ENCODE measurements around the gene EYS.

Gene EYS

GRCh38 chr6:65566117-65566516 is 140.9 kb downstream of the EYS start:
- no peak for TF ChIP-seq CTCF (IDR thresholded peaks at IDR 0.05; ENCODE audit: unreplicated experiment in 3 of 3)
- Mint-ChIP-seq H3K27ac (no peak overlapping the region), H3K4me1 (peaks cover 10% of the 10 kb centered on the region), H3K27me3 (ENCODE audit: low read depth) (no peaks in the 10 kb centered on the region), H3K9me3 (peaks cover 3% of the 10 kb centered on the region), H3K36me3 (ENCODE audit: low read depth) (no peaks in the 10 kb centered on the region), H3K4me3 (no peak overlapping the region)

GRCh38 chr6:65558071-65558470 is 149.0 kb downstream of the EYS start:
- Mint-ChIP-seq H3K9me3 (no peaks in the 10 kb centered on the region), H3K27ac (no peak overlapping the region), H3K27me3 (ENCODE audit: low read depth) (no peaks in the 10 kb centered on the region), H3K4me3 (no peak overlapping the region), H3K36me3 (ENCODE audit: low read depth) (no peaks in the 10 kb centered on the region), H3K4me1 (no peaks in the 10 kb centered on the region)
- no peak for TF ChIP-seq CTCF (IDR thresholded peaks at IDR 0.05; ENCODE audit: unreplicated experiment in 3 of 3)

GRCh38 chr6:65557224-65557623 is 149.8 kb downstream of the EYS start:
- no peaks in the 10 kb centered on the region for H3K9me3 Mint-ChIP-seq
- TF ChIP-seq CTCF (IDR thresholded peaks at IDR 0.05; ENCODE audit: unreplicated experiment in 3 of 3), result no peak
- no peak overlapping the region for H3K27ac Mint-ChIP-seq
- H3K36me3 Mint-ChIP-seq (ENCODE audit: low read depth), result no peaks in the 10 kb centered on the region
- no peaks in the 10 kb centered on the region for H3K27me3 Mint-ChIP-seq (ENCODE audit: low read depth)
- H3K4me1 Mint-ChIP-seq, result no peaks in the 10 kb centered on the region
- H3K4me3 Mint-ChIP-seq, result no peak overlapping the region

- TF ChIP-seq CTCF (IDR thresholded peaks at IDR 0.05; ENCODE audit: unreplicated experiment in 3 of 3), result no peak
- Mint-ChIP-seq H3K4me1 (no peaks in the 10 kb centered on the region), H3K4me3 (no peak overlapping the region), H3K27me3 (ENCODE audit: low read depth) (no peaks in the 10 kb centered on the region), H3K9me3 (no peaks in the 10 kb centered on the region), H3K36me3 (ENCODE audit: low read depth) (no peaks in the 10 kb centered on the region), H3K27ac (no peak overlapping the region)
These were observed 160.1 kb downstream of the EYS start for GRCh38 chr6:65546894-65547293.

GRCh38 chr6:65545920-65546319 is 161.1 kb downstream of the EYS start:
- H3K4me3 Mint-ChIP-seq, result no peak overlapping the region
- H3K4me1 Mint-ChIP-seq, result no peaks in the 10 kb centered on the region

More at GRCh38 chr6:65545920-65546319, 161.1 kb downstream of the EYS start:
- Mint-ChIP-seq H3K27me3 (ENCODE audit: low read depth) (no peaks in the 10 kb centered on the region), H3K27ac (no peak overlapping the region), H3K9me3 (no peaks in the 10 kb centered on the region), H3K36me3 (ENCODE audit: low read depth) (no peaks in the 10 kb centered on the region)
- TF ChIP-seq CTCF (IDR thresholded peaks at IDR 0.05; ENCODE audit: unreplicated experiment in 3 of 3), result no peak

All from nephron (organoid).